Measurements from ENCODE around the gene CDKN1C. TPM values are rescaled to one million over a fixed set of nuclear protein-coding genes. Genes with fewer than 3 reads are reported as not detected.

The CDKN1C gene
- total and polyA plus RNA-seq, 2 experiments from 2014 or later: 0.38 to 0.43 TPM

DNA sequence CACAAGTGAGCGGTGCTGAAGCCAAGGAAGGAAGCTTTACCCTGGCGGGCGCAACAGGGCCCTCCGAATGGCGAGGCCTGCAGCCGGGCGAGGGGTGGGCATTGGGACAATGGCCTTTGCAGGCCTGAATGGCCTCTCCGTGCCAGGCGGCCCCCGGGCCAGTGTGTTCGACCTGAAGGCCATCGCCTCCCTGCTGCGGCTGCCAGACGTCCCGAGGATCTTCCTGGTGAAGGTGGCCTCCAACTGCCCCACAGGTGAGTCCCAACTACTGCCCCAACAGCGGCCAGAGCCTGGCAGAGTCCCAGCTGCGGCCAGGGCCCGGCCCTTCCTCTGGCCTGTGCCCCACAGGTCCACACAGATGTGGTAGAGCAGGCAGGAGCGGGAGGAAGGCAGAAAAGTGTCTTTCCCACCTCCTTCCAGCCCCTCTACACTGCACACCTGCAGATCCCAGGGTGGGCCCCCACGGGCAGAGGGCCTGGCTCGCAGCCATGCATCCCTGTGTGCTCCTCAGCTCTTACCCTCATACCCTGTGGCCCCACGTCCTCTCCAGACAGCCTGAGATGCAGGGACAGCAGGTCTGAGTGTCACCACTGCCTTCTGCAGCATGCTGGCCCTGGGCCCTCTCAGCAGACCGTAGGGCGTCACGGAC is 32.4 kb upstream of the CDKN1C start:
- Histone ChIP-seq H4K20me1 (ENCODE audit: insufficient read depth) (no peaks in the 10 kb centered on the region), H3K4me1 (ENCODE audit: insufficient read depth) (peaks cover 6% of the 10 kb centered on the region), H3K79me2 (ENCODE audit: insufficient read depth) (no peaks in the 10 kb centered on the region), H3K9me3 (ENCODE audit: low read depth) (no peaks in the 10 kb centered on the region), H2AFZ (no peak overlapping the region), H3K9ac (no peak overlapping the region), H3K36me3 (ENCODE audit: low read depth) (no peaks in the 10 kb centered on the region), H3K4me2 (ENCODE audit: unreplicated experiment) (no peak overlapping the region), H3K27me3 (replicated peaks; ENCODE audit: insufficient read depth) (no peaks in the 10 kb centered on the region), H3F3A (ENCODE audit: insufficient read depth) (no peaks in the 10 kb centered on the region), H3K9me2 (ENCODE audit: insufficient read depth) (no peaks in the 10 kb centered on the region), H3K27ac (no peak overlapping the region), H3K4me3 (no peak overlapping the region)
- in situ Hi-C loops (cut with MboI): no loop called here
- WGBS, 2 experiments (ENCODE audit: low coverage in 1 of 2, low lambda C conversion rate in 2 of 2, missing lambda C conversion rate in 2 of 2): 74 to 84% methylated on average over 13 to 15 of the region's 25 CpGs
- TF ChIP-seq EZH2 (IDR thresholded peaks at IDR 0.05; ENCODE audit: insufficient read depth, poor library complexity, severe bottlenecking) (no peak), EZH2phosphoT487 (IDR thresholded peaks at IDR 0.05; ENCODE audit: insufficient read depth, low read depth) (no peak)
- no peak for DNase-seq

DNA sequence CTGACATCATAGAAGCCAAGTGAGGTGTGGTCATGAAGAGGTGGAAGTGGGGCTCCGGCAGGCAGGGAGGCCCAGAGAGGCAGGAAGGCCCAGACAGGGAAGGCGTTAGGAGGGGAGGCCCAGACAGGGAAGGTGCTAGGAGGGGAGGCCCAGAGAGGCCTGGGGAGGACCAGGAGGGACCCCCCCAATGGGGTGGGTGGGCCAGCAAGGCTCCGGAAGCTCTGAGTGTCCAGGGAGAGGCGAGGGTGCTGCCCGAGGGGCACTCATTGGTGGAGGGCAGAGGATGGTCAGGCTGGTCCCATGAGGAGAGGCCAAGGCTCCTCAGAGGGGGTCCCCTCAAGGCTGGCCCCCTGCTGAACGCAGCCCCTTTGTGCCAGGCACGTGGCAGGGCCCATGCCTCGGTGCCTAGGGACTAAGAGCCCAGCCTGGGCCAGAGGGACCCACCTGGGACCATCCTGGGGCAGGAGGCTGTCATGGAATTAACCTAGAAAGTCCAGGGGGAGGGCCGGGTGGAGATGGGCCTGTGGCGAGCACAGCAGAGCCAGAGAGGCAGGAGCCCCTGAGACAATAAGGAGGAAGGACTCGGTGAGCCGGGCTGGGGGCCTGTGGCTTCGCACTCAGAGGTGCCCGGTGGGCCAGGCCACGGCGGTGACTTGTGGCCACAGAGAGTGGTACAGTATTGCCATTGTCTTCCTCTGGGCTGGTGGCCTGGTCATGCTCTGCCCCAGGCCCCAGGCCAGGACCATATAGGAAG is 31.5 kb upstream of the CDKN1C start:
- in situ Hi-C loops (cut with MboI): no loop called here
- Histone ChIP-seq H3K4me3 (no peak overlapping the region), H3K27me3 (replicated peaks; ENCODE audit: insufficient read depth) (no peaks in the 10 kb centered on the region), H3K9ac (no peak overlapping the region), H3K4me2 (ENCODE audit: unreplicated experiment) (no peak overlapping the region), H3K27ac (no peak overlapping the region), H3K36me3 (ENCODE audit: low read depth) (no peaks in the 10 kb centered on the region), H3K9me3 (ENCODE audit: low read depth) (no peaks in the 10 kb centered on the region), H4K20me1 (ENCODE audit: insufficient read depth) (no peaks in the 10 kb centered on the region), H3F3A (ENCODE audit: insufficient read depth) (no peaks in the 10 kb centered on the region), H3K4me1 (ENCODE audit: insufficient read depth) (peaks cover 13% of the 10 kb centered on the region), H3K79me2 (ENCODE audit: insufficient read depth) (no peaks in the 10 kb centered on the region), H3K9me2 (ENCODE audit: insufficient read depth) (no peaks in the 10 kb centered on the region), H2AFZ (no peak overlapping the region)
- no peak for TF ChIP-seq EZH2 (IDR thresholded peaks at IDR 0.05; ENCODE audit: insufficient read depth, poor library complexity, severe bottlenecking)
- TF ChIP-seq EZH2phosphoT487 (IDR thresholded peaks at IDR 0.05; ENCODE audit: insufficient read depth, low read depth): no peak
- DNase-seq: no peak
- 91 to 94% methylated on average over 10 to 16 of the region's 16 CpGs for WGBS, 2 experiments (ENCODE audit: low coverage in 1 of 2, low lambda C conversion rate in 2 of 2, missing lambda C conversion rate in 2 of 2)

DNA sequence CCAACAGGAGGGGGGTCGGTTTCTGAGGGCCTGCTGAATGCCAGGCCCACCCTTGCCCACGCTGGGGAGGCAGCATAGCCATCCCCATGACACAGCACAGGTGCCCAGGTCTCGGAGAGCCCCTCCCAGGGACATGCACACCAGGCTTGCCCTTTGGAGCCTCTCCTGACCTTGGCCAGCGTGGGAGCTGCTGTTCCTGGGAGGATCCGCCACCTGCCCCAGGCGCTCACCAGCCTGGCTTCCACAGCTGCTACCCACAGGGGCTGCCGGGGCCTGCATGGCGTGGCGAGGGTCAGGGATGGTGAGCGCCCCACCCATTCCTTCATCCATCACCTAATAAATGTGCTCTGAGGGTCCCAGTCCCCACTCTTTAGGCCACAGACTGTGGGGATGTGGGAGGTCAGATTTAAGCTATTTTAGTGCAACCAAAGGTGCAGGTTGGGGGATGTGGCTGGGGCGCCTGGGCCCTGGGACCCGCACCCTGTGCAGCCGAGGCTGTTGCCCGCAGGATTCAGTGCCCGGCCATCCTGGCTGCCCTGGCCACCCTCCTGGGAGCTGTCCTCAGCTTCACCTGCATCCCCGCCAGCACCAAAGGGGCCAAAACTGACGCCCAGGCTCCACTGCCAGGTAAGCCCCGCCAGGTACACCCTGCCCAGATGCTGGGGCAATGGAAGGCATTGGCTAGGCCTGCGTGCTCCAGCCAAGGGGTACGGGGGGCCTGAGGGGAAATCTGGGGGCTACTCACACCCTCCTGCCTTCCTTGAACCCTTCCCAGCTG is 30.7 kb upstream of the CDKN1C start:
- no peak overlapping the region for H2AFZ ChIP-seq
- in situ Hi-C loops (cut with MboI): no loop called here
- no peak for DNase-seq
- no peak overlapping the region for H3K27ac ChIP-seq
- H3K9me3 ChIP-seq (ENCODE audit: low read depth): no peaks in the 10 kb centered on the region
- peaks cover 13% of the 10 kb centered on the region for H3K4me1 ChIP-seq (ENCODE audit: insufficient read depth)
- 88 to 91% methylated on average over 20 of the region's 20 CpGs for WGBS, 2 experiments (ENCODE audit: low coverage in 1 of 2, low lambda C conversion rate in 2 of 2, missing lambda C conversion rate in 2 of 2)
- H4K20me1 ChIP-seq (ENCODE audit: insufficient read depth): no peaks in the 10 kb centered on the region
- H3F3A ChIP-seq (ENCODE audit: insufficient read depth): no peaks in the 10 kb centered on the region
- no peaks in the 10 kb centered on the region for H3K79me2 ChIP-seq (ENCODE audit: insufficient read depth)
- H3K9me2 ChIP-seq (ENCODE audit: insufficient read depth): no peaks in the 10 kb centered on the region
- H3K4me2 ChIP-seq (ENCODE audit: unreplicated experiment): no peak overlapping the region
- H3K4me3 ChIP-seq: no peak overlapping the region
- no peaks in the 10 kb centered on the region for H3K36me3 ChIP-seq (ENCODE audit: low read depth)
- TF ChIP-seq EZH2phosphoT487 (IDR thresholded peaks at IDR 0.05; ENCODE audit: insufficient read depth, low read depth) (no peak), EZH2 (IDR thresholded peaks at IDR 0.05; ENCODE audit: insufficient read depth, poor library complexity, severe bottlenecking) (no peak)
- no peak overlapping the region for H3K9ac ChIP-seq
- H3K27me3 ChIP-seq (replicated peaks; ENCODE audit: insufficient read depth): no peaks in the 10 kb centered on the region

DNA sequence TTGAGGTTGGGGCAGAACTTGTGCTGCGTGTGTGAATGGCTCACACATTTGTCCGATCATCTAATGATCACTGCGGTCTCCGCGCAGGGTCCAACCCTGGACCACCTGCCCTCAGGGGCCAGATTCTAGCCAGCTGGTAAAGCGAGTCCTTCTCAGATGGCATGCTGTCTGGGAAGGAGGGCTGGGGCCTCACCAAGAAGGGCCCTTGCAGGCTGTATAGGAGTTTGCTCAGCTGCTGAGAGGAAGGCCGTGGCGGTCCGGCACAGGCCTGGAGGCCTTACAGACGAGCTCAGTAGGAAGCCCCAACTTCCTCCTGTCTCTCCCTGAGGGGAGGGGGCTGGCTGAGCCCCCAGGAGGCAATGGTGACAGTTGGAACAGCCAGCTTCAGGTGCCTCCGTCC is 29.9 kb upstream of the CDKN1C start:
- in situ Hi-C loops (cut with MboI): no loop called here
- no peak overlapping the region for H3K27ac ChIP-seq
- no peak overlapping the region for H3K4me3 ChIP-seq
- H3K9ac ChIP-seq: no peak overlapping the region
- H3F3A ChIP-seq (ENCODE audit: insufficient read depth): no peaks in the 10 kb centered on the region
- H4K20me1 ChIP-seq (ENCODE audit: insufficient read depth): no peaks in the 10 kb centered on the region
- no peak overlapping the region for H3K4me2 ChIP-seq (ENCODE audit: unreplicated experiment)
- no peaks in the 10 kb centered on the region for H3K9me3 ChIP-seq (ENCODE audit: low read depth)
- H3K79me2 ChIP-seq (ENCODE audit: insufficient read depth): no peaks in the 10 kb centered on the region
- TF ChIP-seq EZH2 (IDR thresholded peaks at IDR 0.05; ENCODE audit: insufficient read depth, poor library complexity, severe bottlenecking) (no peak), EZH2phosphoT487 (IDR thresholded peaks at IDR 0.05; ENCODE audit: insufficient read depth, low read depth) (no peak)
- 94 to 97% methylated on average over 10 to 11 of the region's 11 CpGs for WGBS, 2 experiments (ENCODE audit: low coverage in 1 of 2, low lambda C conversion rate in 2 of 2, missing lambda C conversion rate in 2 of 2)
- DNase-seq: no peak
- H3K9me2 ChIP-seq (ENCODE audit: insufficient read depth): no peaks in the 10 kb centered on the region
- no peaks in the 10 kb centered on the region for H3K36me3 ChIP-seq (ENCODE audit: low read depth)
- no peak overlapping the region for H2AFZ ChIP-seq
- H3K4me1 ChIP-seq (ENCODE audit: insufficient read depth): peaks cover 13% of the 10 kb centered on the region
- H3K27me3 ChIP-seq (replicated peaks; ENCODE audit: insufficient read depth): no peaks in the 10 kb centered on the region

Data from GM23248 (cell line).